WTC11 (cell line): ENCODE results near the gene SLC36A1. TPM values are rescaled to one million over a fixed set of nuclear protein-coding genes. Genes with fewer than 3 reads are reported as not detected.

Experiments
- ATAC-seq: fragments of 200-7000 bp; cut with Tn5 transposase; 2 replicates; pipeline ENCODE4 v1.10.0; 2021; ENCODE audit warnings: mild to moderate bottlenecking, moderate library complexity
- CTCF ChIA-PET: fragments of 300-600 bp; sonication (Branson Sonifier 250); formaldehyde crosslinking; loops from one replicate; lab custom pipeline; 2021; ENCODE audit warnings: antibody characterized with exemption; lab: Charles Lee
- POLR2A ChIA-PET: fragments of 350-600 bp; sonication (Branson Sonifier 250); formaldehyde crosslinking; loops from one replicate; lab custom pipeline; 2021; ENCODE audit warnings: antibody characterized with exemption; lab: Charles Lee
- DNase-seq: peaks from one replicate; pipeline ENCODE4 v3.0.0; 2021; ENCODE audit warnings: low spot score
- H3K27ac Mint-ChIP-seq: 2 replicates; pipeline ENCODE4 v1.8.0; 2021; ENCODE audit warnings: mixed read lengths
- H3K27me3 Mint-ChIP-seq: 2 replicates; pipeline ENCODE4 v1.8.0; 2021; ENCODE audit warnings: low read depth, mild to moderate bottlenecking, moderate library complexity, mixed read lengths
- H3K36me3 Mint-ChIP-seq: 2 replicates; pipeline ENCODE4 v1.8.0; 2021; ENCODE audit warnings: mixed read lengths
- H3K4me1 Mint-ChIP-seq: 2 replicates; pipeline ENCODE4 v1.8.0; 2022; ENCODE audit warnings: mixed read lengths
- H3K4me3 Mint-ChIP-seq: 2 replicates; pipeline ENCODE4 v1.8.0; 2021; ENCODE audit warnings: mild to moderate bottlenecking, moderate library complexity, mixed read lengths
- H3K9me3 Mint-ChIP-seq: 2 replicates; pipeline ENCODE4 v1.8.0; 2021; ENCODE audit warnings: mixed read lengths
- ELF4 ChIP-seq: sonication (generic); formaldehyde crosslinking; IDR thresholded peaks from 2 replicates; pipeline ENCODE4 v1.8.1; 2022; ENCODE audit warnings: low read depth, mild to moderate bottlenecking, moderate library complexity, missing genetic modification reagents
- ETV6 ChIP-seq: sonication (generic); formaldehyde crosslinking; IDR thresholded peaks from 2 replicates; pipeline ENCODE4 v1.8.1; 2022; ENCODE audit warnings: mild to moderate bottlenecking, missing genetic modification reagents
- HMGA2 ChIP-seq: fragments of 250-450 bp; sonication (Bioruptor Pico); IDR thresholded peaks from 2 replicates; pipeline ENCODE4 v1.4.0; 2021; ENCODE audit warnings: mild to moderate bottlenecking, moderate library complexity
- KAT7 ChIP-seq: sonication (generic); formaldehyde crosslinking; IDR thresholded peaks from 2 replicates; pipeline ENCODE4 v1.8.1; 2023; ENCODE audit warnings: missing genetic modification reagents, mild to moderate bottlenecking, borderline replicate concordance
- NR1H2 ChIP-seq: sonication (generic); formaldehyde crosslinking; IDR thresholded peaks from 2 replicates; pipeline ENCODE4 v1.9.0; 2021; ENCODE audit warnings: mild to moderate bottlenecking, moderate library complexity, missing genetic modification reagents
- NR2C2 ChIP-seq: sonication (generic); formaldehyde crosslinking; IDR thresholded peaks from 2 replicates; pipeline ENCODE4 v1.8.0; 2022; ENCODE audit warnings: mild to moderate bottlenecking, missing genetic modification reagents
- NR3C1 ChIP-seq: sonication (generic); formaldehyde crosslinking; conservative IDR thresholded peaks from 2 replicates; pipeline ENCODE4 v1.8.1; 2023; ENCODE audit warnings: low read depth, mild to moderate bottlenecking, missing genetic modification reagents
- TP53 ChIP-seq: sonication (generic); formaldehyde crosslinking; IDR thresholded peaks from 2 replicates; pipeline ENCODE4 v1.8.1; 2023; ENCODE audit warnings: mild to moderate bottlenecking, missing genetic modification reagents
- ZBTB21 ChIP-seq: sonication (generic); formaldehyde crosslinking; IDR thresholded peaks from 2 replicates; pipeline ENCODE4 v1.8.1; 2023; ENCODE audit warnings: mild to moderate bottlenecking, missing genetic modification reagents, borderline replicate concordance
- ZNF317 ChIP-seq: sonication (generic); formaldehyde crosslinking; IDR thresholded peaks from 2 replicates; pipeline ENCODE4 v1.8.1; 2023; ENCODE audit warnings: low read depth, mild to moderate bottlenecking, moderate library complexity, missing genetic modification reagents, borderline replicate concordance
- total RNA-seq: library from RNA; stranded (reverse); gene quantifications from 3 replicates; pipeline ENCODE4 v1.2.3, GENCODE V29; 2021
- TF ChIP-seq, protein P1 (sequence below): fragments of 200-600 bp; IDR thresholded peaks from 2 replicates; pipeline ENCODE4 v1.8.0; 2022; ENCODE audit warnings: antibody characterized with exemption
- TF ChIP-seq, protein P2 (sequence below): sonication (generic); formaldehyde crosslinking; IDR thresholded peaks from 2 replicates; pipeline ENCODE4 v1.8.1; 2022; ENCODE audit warnings: missing genetic modification reagents, borderline replicate concordance
- TF ChIP-seq, protein P3 (sequence below): sonication (generic); formaldehyde crosslinking; IDR thresholded peaks from 2 replicates; pipeline ENCODE4 v1.8.0; 2022; ENCODE audit warnings: missing genetic modification reagents
- TF ChIP-seq, protein P4 (sequence below): sonication (generic); formaldehyde crosslinking; IDR thresholded peaks from 2 replicates; pipeline ENCODE4 v1.8.1; 2023; ENCODE audit warnings: mild to moderate bottlenecking, missing genetic modification reagents, moderate library complexity
- TF ChIP-seq, protein P5 (sequence below): sonication (generic); formaldehyde crosslinking; IDR thresholded peaks from 2 replicates; pipeline ENCODE4 v1.8.1; 2022; ENCODE audit warnings: mild to moderate bottlenecking, moderate library complexity, missing genetic modification reagents
- TF ChIP-seq, protein P6 (sequence below): sonication (generic); formaldehyde crosslinking; IDR thresholded peaks from 2 replicates; pipeline ENCODE4 v1.8.0; 2023; ENCODE audit warnings: mild to moderate bottlenecking, missing genetic modification reagents
- TF ChIP-seq, protein P7 (sequence below): fragments of 250-450 bp; sonication (Bioruptor Pico); IDR thresholded peaks from 2 replicates; pipeline ENCODE4 v1.9.0; 2021; ENCODE audit warnings: mild to moderate bottlenecking
- TF ChIP-seq, protein P8 (sequence below): sonication (generic); formaldehyde crosslinking; IDR thresholded peaks from 2 replicates; pipeline ENCODE4 v1.8.1; 2023; ENCODE audit warnings: mild to moderate bottlenecking, missing genetic modification reagents, moderate library complexity

The SLC36A1 gene
- total RNA-seq, 1 experiment from 2014 or later, result 12.2 TPM

DNA sequence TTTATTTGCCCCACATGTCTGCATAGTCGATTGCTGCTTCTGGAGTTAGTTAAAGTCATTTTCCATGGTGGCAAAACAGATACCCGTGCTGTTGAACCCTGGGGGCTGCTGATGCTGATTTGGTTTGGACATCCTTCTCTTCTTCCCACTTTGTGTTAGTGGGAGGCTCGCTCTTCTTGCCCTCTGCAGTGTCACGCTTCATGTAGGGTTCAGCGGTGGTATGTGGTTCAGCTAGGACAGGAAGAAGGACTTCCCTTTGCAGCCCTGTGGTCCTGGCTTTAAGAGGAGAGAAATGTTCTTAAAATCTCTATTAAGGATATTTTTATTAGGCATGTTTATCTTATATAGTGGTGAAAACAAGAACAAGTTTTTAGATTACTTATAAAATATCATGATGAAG, 36.2 kb downstream of the SLC36A1 start:
- no peak for ATAC-seq
- Mint-ChIP-seq H3K27me3 (no peaks in the 10 kb centered on the region), H3K27ac (no peak overlapping the region), H3K4me3 (no peak overlapping the region), H3K9me3 (no peaks in the 10 kb centered on the region), H3K36me3 (peaks cover 14% of the 10 kb centered on the region), H3K4me1 (peaks cover 38% of the 10 kb centered on the region)
- CTCF ChIA-PET, result interaction anchor here (1.0 to 1.1 kb wide), 3 partner anchors 10 to 36 kb away, joined by 3 to 9 read pairs (median 3); partner anchors contain the start of gene SLC36A1
- POLR2A ChIA-PET, result no interaction called here
- no peak for DNase-seq
- no peak for TF ChIP-seq ZNF317
- TF ChIP-seq ZBTB21 (CRISPR knock-in tag), result no peak
- TF ChIP-seq, protein P1, sequence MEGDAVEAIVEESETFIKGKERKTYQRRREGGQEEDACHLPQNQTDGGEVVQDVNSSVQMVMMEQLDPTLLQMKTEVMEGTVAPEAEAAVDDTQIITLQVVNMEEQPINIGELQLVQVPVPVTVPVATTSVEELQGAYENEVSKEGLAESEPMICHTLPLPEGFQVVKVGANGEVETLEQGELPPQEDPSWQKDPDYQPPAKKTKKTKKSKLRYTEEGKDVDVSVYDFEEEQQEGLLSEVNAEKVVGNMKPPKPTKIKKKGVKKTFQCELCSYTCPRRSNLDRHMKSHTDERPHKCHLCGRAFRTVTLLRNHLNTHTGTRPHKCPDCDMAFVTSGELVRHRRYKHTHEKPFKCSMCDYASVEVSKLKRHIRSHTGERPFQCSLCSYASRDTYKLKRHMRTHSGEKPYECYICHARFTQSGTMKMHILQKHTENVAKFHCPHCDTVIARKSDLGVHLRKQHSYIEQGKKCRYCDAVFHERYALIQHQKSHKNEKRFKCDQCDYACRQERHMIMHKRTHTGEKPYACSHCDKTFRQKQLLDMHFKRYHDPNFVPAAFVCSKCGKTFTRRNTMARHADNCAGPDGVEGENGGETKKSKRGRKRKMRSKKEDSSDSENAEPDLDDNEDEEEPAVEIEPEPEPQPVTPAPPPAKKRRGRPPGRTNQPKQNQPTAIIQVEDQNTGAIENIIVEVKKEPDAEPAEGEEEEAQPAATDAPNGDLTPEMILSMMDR, result no peak
- no peak for TF ChIP-seq NR3C1 (CRISPR knock-in tag)
- TF ChIP-seq, protein P2, sequence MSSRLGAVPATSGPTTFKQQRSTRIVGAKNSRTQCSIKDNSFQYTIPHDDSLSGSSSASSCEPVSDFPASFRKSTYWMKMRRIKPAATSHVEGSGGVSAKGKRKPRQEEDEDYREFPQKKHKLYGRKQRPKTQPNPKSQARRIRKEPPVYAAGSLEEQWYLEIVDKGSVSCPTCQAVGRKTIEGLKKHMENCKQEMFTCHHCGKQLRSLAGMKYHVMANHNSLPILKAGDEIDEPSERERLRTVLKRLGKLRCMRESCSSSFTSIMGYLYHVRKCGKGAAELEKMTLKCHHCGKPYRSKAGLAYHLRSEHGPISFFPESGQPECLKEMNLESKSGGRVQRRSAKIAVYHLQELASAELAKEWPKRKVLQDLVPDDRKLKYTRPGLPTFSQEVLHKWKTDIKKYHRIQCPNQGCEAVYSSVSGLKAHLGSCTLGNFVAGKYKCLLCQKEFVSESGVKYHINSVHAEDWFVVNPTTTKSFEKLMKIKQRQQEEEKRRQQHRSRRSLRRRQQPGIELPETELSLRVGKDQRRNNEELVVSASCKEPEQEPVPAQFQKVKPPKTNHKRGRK (CRISPR knock-in tag), result no peak

DNA sequence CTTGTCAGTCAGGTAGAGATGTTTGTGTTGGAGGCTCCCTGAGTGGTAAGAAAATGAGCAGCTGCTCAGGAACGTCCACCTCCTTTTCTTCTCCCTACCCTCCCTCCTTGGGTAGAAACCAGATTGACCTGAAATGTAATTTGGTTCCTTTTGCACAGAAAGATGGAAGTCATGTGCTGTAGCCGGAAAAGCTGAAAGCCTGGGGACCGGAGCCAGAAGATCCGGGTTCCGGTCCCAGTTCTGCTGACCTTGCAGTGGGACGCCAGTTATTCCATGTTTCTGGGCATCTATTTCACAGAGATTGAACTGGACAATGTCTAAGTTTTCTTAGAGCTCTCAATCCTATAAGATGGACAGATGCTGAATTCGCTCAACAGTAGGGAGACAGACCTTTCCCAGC, 40.1 kb downstream of the SLC36A1 start:
- Mint-ChIP-seq H3K27ac (no peak overlapping the region), H3K4me1 (peaks cover 17% of the 10 kb centered on the region), H3K36me3 (peaks cover 8% of the 10 kb centered on the region), H3K4me3 (no peak overlapping the region), H3K27me3 (no peaks in the 10 kb centered on the region), H3K9me3 (no peaks in the 10 kb centered on the region)
- ChIA-PET CTCF (no interaction called here), POLR2A (no interaction called here)
- no peak for DNase-seq
- TF ChIP-seq, protein P3, sequence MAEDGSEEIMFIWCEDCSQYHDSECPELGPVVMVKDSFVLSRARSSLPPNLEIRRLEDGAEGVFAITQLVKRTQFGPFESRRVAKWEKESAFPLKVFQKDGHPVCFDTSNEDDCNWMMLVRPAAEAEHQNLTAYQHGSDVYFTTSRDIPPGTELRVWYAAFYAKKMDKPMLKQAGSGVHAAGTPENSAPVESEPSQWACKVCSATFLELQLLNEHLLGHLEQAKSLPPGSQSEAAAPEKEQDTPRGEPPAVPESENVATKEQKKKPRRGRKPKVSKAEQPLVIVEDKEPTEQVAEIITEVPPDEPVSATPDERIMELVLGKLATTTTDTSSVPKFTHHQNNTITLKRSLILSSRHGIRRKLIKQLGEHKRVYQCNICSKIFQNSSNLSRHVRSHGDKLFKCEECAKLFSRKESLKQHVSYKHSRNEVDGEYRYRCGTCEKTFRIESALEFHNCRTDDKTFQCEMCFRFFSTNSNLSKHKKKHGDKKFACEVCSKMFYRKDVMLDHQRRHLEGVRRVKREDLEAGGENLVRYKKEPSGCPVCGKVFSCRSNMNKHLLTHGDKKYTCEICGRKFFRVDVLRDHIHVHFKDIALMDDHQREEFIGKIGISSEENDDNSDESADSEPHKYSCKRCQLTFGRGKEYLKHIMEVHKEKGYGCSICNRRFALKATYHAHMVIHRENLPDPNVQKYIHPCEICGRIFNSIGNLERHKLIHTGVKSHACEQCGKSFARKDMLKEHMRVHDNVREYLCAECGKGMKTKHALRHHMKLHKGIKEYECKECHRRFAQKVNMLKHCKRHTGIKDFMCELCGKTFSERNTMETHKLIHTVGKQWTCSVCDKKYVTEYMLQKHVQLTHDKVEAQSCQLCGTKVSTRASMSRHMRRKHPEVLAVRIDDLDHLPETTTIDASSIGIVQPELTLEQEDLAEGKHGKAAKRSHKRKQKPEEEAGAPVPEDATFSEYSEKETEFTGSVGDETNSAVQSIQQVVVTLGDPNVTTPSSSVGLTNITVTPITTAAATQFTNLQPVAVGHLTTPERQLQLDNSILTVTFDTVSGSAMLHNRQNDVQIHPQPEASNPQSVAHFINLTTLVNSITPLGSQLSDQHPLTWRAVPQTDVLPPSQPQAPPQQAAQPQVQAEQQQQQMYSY (CRISPR knock-in tag), result peak; percentile 51; the same call in 1 of the 2 replicates
- TF ChIP-seq, protein P4, sequence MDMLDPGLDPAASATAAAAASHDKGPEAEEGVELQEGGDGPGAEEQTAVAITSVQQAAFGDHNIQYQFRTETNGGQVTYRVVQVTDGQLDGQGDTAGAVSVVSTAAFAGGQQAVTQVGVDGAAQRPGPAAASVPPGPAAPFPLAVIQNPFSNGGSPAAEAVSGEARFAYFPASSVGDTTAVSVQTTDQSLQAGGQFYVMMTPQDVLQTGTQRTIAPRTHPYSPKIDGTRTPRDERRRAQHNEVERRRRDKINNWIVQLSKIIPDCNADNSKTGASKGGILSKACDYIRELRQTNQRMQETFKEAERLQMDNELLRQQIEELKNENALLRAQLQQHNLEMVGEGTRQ (CRISPR knock-in tag), result no peak
- ATAC-seq, result no peak

DNA sequence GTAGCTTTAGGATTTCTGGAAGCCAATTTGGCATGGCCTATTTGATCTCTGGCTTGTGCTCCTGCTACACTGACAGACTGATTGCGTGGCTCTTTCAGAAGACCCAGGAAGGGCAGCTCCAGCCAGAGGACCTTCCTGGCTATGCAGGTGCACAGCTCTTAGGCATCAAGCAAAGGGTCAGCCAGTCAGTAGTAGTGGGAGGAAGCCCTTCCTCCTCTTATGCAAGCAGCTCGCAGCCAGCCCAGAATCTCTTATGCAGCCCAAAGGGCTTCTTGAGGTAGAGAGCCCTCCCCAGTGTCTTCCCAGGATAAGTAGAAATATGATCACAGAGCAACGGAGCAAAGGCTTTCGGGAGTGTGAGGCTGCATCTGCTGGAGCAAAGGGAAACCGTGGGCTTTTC, 43.2 kb downstream of the SLC36A1 start:
- Mint-ChIP-seq H3K27me3 (no peaks in the 10 kb centered on the region), H3K4me1 (peaks cover 12% of the 10 kb centered on the region), H3K27ac (no peak overlapping the region), H3K36me3 (peaks cover 15% of the 10 kb centered on the region), H3K4me3 (no peak overlapping the region), H3K9me3 (peaks cover 11% of the 10 kb centered on the region)
- DNase-seq, result no peak
- no peak for ATAC-seq
- ChIA-PET CTCF (interaction anchor here (1.0 to 1.5 kb wide), 4 partner anchors 27 to 162 kb away, joined by 3 to 4 read pairs (median 4); partner anchors contain the start of gene SLC36A1), POLR2A (no interaction called here)
- TF ChIP-seq, protein P5, sequence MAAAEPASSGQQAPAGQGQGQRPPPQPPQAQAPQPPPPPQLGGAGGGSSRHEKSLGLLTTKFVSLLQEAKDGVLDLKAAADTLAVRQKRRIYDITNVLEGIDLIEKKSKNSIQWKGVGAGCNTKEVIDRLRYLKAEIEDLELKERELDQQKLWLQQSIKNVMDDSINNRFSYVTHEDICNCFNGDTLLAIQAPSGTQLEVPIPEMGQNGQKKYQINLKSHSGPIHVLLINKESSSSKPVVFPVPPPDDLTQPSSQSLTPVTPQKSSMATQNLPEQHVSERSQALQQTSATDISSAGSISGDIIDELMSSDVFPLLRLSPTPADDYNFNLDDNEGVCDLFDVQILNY (CRISPR knock-in tag), result no peak
- TF ChIP-seq ETV6 (CRISPR knock-in tag), result no peak
- no peak for TF ChIP-seq NR1H2
- TF ChIP-seq NR2C2 (CRISPR knock-in tag), result no peak
- TF ChIP-seq, protein P6, sequence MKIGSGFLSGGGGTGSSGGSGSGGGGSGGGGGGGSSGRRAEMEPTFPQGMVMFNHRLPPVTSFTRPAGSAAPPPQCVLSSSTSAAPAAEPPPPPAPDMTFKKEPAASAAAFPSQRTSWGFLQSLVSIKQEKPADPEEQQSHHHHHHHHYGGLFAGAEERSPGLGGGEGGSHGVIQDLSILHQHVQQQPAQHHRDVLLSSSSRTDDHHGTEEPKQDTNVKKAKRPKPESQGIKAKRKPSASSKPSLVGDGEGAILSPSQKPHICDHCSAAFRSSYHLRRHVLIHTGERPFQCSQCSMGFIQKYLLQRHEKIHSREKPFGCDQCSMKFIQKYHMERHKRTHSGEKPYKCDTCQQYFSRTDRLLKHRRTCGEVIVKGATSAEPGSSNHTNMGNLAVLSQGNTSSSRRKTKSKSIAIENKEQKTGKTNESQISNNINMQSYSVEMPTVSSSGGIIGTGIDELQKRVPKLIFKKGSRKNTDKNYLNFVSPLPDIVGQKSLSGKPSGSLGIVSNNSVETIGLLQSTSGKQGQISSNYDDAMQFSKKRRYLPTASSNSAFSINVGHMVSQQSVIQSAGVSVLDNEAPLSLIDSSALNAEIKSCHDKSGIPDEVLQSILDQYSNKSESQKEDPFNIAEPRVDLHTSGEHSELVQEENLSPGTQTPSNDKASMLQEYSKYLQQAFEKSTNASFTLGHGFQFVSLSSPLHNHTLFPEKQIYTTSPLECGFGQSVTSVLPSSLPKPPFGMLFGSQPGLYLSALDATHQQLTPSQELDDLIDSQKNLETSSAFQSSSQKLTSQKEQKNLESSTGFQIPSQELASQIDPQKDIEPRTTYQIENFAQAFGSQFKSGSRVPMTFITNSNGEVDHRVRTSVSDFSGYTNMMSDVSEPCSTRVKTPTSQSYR (CRISPR knock-in tag), result no peak
- no peak for TF ChIP-seq HMGA2 (CRISPR knock-in tag)
- TF ChIP-seq KAT7 (CRISPR knock-in tag), result no peak
- TF ChIP-seq TP53 (CRISPR knock-in tag), result no peak
- no peak for TF ChIP-seq ELF4 (CRISPR knock-in tag)
- TF ChIP-seq, protein P7, sequence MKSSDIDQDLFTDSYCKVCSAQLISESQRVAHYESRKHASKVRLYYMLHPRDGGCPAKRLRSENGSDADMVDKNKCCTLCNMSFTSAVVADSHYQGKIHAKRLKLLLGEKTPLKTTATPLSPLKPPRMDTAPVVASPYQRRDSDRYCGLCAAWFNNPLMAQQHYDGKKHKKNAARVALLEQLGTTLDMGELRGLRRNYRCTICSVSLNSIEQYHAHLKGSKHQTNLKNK (CRISPR knock-in tag), result no peak
- TF ChIP-seq, protein P8, sequence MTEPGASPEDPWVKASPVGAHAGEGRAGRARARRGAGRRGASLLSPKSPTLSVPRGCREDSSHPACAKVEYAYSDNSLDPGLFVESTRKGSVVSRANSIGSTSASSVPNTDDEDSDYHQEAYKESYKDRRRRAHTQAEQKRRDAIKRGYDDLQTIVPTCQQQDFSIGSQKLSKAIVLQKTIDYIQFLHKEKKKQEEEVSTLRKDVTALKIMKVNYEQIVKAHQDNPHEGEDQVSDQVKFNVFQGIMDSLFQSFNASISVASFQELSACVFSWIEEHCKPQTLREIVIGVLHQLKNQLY (CRISPR knock-in tag), result no peak
